HG03460 (cell line): Measurements from ENCODE around the gene SLC7A11.
"Not testable (repeated sequence)": the region's sequence is repeated elsewhere in the genome, so short reads cannot be mapped to it uniquely, and the experiment has no call there.

ENCODE experiments used
- ATAC-seq: cut with Tn5 transposase; IDR thresholded peaks from one replicate; pipeline ENCODE4 v1.9.1; 2021; ENCODE audit not compliant: unreplicated experiment

Gene SLC7A11

GRCh38 chr4:138243369-138243768 lies 1.2 kb upstream of the SLC7A11 start:
- no peak for ATAC-seq

GRCh38 chr4:138242834-138243156 lies 646 bp upstream of the SLC7A11 start:
- ATAC-seq = no peak

DNA sequence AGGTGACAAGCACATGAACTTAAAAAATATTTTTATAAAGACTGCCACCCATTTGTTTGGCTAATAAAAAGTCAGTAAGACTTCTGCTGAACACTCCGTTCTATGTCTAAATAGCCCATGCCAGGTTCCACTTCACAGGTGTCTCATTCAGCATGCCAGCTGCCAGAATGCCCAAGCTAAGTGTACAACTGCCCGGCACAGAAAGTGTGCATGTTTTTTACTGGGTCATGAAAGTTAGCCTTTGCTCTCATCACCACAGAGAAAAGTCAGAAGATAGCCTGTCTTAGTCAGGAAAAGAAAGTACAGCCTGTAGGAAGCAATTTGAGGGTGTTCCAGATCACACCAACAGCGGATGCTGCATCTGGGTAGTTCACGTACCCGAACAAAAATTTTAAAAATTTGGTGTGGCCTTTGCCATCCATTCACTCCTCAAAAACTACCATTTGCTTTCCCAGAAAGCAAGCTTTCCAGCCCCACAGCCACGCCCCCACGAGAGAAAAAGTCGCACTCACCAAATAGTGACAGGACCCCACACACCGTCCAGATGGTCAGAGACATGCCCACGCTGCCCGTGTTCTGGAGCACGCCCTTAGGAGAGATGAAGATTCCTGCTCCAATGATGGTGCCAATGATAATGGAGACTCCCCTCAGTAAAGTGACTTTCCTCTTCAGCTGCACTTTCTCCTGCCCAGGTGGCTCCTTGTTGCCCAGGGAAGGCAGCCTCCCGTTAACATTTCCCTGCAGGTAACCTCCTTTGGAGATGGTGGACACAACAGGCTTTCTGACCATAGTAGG lies 671 bp downstream of the SLC7A11 start:
- ATAC-seq = peak; percentile 2

GRCh38 chr4:138239491-138239890 lies 2.7 kb downstream of the SLC7A11 start:
- ATAC-seq = no peak

GRCh38 chr4:138238521-138239292 lies 3.4 kb downstream of the SLC7A11 start:
- no peak for ATAC-seq

DNA sequence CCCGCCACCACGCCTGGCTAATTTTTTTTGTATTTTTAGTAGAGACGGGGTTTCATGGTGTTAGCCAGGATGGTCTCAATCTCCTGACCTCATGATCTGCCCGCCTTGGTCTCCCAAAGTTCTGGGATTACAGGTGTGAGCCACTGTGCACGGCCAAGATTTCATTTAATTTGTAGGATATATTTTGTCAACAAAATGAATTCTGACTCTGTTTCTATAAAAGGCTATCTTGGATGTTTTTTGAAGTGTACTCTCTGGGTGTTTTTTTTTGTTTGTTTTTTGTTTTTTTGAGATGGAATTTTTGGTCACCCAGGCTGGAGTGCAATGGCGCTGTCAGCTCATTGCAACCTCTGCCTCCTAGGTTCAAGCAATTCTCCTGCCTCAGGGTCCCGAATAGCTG lies 5.0 kb downstream of the SLC7A11 start:
- ATAC-seq = not testable (repeated sequence)

DNA sequence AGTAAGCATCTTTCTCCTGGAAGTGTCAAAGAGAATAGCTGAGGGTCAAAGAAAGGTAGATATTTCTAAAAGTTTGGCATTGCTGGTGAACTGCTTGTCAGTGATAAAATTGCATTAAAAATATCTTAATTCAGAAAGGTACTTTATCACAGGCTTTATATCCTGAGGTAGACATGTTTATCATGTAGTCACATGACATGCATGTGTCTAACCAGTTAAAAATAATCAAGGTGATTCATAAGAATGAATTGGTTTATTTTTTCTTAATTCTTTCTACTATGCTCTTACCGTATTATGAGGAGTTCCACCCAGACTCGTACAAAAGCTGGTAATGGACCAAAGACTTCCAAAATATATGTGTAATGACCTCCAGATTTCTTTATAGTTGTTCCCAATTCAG lies 6.1 kb downstream of the SLC7A11 start:
- ATAC-seq = no peak

DNA sequence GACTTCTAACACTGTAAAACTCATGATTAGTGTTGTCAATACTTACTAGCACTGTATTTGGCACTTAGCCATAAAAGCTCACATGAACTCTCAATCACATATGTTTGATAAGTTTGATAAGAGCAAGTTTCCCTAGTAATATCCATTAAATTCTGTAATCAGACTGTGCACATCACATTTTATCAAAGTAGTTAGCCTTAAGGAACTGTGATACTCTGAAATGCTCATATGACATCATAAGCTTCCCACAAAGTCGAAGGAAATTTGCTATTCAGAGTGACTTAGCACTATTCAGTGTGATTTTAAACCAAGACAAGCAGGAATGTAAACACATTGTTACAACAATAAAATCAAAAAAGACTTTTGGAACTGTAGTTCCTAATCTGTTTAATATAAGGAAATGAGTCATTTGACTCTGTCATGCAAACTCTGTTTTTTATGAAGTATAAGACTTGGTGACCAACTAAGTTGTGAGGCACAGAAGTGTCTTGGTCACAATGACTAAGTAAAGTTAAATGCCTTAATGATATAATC lies 6.7 kb downstream of the SLC7A11 start:
- ATAC-seq = no peak

DNA sequence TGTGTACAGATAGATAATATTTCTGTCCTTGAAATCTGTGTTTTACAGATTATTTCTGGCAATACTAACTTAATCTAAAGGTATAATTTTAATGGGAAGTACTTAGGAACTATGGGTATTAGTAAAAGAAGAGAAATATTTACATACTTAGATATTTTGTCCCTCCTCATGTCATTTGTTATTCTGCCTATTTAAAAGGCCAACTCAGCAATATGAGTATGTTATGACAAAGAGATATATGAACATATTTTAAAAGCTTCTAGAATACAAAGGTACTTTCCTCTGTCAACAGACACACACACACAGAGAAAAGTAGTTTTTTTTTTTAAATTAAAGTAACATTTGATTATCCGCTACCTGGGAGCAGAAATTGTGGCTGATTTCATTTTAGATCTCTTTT lies 7.9 kb downstream of the SLC7A11 start:
- ATAC-seq = no peak

DNA sequence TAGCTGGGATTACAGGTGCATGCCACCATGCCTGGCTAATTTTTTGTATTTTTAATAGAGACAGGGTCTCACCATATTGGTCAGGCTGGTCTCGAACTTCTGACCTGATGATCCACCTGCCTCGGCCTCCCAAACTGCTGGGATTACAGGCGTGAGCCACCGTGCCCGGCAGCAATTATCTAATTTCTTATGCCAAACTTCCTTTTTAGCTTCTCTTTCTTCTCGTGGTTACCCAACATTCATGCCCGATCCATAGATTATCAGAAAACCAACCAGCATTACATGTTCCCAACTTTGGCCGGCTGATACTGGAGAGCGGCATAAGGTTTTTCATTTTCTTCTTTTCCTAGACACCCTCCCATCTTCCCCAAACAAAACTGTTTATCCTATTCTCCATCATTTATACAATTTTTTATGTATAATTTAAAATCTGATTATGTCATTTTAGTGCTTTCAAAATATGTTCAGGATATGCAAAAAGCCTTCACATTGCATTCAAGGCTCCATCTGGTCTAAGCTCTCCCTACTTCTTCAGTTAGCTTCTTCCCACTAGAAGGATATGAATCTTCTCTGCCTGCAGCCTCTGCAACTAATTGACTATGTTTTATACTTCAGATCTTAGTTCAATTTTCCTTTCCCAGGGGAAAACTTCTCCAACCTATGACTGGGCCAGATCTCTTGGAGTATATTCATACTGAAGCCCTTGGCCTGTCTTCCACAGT lies 8.7 kb downstream of the SLC7A11 start:
- no peak for ATAC-seq

- ATAC-seq = no peak
These were observed 9.8 kb downstream of the SLC7A11 start for GRCh38 chr4:138232364-138232763.

DNA sequence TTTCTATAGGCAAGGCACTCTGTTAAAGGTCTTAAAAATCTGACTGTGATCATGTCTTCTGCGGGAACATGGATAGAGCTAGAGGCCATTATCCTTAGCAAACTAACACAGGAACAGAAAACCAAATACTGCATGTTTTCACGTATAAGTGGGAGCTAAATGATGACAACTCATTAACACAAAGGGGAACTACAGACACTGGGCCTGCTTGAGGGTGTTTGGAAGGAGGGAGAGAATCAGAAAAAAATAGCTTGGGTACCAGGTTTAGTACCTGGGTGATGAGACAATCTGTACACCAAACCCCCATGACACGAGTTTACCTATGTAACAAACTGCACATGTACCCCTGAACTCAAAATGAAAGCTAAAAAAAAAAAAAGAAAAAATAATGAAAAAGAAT lies 12.1 kb downstream of the SLC7A11 start:
- no peak for ATAC-seq

GRCh38 chr4:138229160-138229559 lies 13.0 kb downstream of the SLC7A11 start:
- ATAC-seq = no peak

- ATAC-seq = no peak
These were observed 15.8 kb downstream of the SLC7A11 start for GRCh38 chr4:138226351-138226750.

GRCh38 chr4:138225477-138225876 lies 16.7 kb downstream of the SLC7A11 start:
- ATAC-seq = no peak

- ATAC-seq = no peak
These were observed 17.5 kb downstream of the SLC7A11 start for GRCh38 chr4:138224614-138225013.

DNA sequence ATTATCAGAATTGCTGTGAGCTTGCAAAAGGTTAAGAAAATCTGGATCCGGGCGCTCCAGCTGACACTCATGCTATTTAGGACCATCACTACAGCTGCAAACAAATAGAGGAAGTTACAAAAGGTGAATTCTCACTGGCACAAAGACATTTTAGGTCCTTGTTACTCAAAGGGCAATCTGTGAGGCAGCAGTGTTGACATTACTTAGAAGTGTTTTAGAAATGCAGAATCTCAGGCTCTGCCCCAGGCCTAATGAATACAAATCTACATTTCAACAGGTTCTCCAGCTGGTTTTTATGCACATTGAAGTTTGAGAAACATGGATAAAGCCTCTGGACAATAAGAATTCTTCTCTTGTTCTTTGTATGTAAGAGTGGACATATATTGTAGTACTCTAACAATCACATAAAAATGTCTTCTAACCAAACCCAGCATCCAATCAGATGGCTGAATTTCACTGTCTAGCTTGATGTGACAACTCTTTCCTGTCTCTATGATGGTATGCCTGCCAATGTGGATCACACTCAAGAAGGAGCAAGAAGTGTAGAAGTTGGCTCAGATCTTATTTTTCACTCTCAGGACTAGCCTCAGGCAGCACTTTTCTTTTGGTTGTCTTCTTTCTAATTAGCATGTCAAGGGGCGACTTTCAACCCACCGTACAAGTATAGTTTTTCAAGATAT lies 18.8 kb downstream of the SLC7A11 start:
- ATAC-seq = peak; percentile 48

GRCh38 chr4:138222046-138222445 lies 20.1 kb downstream of the SLC7A11 start:
- no peak for ATAC-seq

DNA sequence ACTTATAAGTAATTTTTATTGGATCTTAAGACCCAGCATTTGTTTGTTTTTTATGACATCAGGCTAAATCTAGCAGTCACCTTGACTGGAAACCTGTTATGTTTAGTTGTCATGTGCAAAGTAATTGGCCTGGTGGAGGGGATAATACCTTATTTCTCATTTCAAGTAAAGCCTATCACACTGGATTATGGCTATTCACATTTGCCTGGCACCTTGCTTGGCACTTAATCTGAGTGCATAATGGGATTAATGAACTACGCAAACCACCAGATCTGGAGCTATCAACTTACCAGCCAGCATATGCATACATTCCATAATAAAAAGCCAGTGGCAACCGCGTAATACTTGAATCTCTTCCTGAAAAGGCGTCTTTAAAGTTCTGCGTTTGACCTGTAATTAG lies 23.2 kb downstream of the SLC7A11 start:
- ATAC-seq = no peak

- ATAC-seq = no peak
These were observed 24.6 kb downstream of the SLC7A11 start for GRCh38 chr4:138217567-138217966.

DNA sequence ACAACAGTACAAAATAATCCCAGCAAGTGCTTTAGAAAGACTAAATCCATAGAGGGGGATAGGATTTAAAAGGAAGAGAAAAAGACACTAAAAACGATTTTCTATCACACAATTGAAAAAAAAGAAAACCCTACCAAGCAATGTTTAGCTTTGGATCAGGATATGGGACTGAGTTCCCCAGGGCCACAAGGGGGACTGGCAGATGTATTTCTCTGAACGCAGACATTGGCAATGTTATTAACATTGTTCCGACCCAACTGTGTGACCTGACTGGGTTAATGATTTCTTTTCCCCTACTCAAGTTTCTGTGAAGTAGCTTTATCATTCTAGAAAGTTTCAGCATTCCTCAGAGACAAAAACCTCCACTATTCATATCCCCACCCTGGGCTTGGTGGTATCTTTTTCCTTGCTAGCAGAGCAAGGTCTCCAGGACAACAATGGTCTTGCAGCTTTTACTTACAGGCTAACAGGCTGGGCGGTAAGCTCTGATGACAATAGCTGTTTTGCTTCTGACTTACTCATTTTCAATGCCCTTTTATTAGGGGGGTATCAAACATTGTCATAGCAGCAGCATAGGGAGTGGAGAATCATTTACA lies 25.8 kb downstream of the SLC7A11 start:
- no peak for ATAC-seq
